ENCODE results near the gene S100Z.

The S100Z gene

GRCh38 chr5:76859591-76860247, 9.9 kb downstream of the S100Z start:
- no peak overlapping the region for H3K4me3 ChIP-seq (replicated peaks in 1 of 2; ENCODE audit: low read depth in 2 of 2, low read length in 2 of 2)
- peak in 1 of 2 donors; percentile 42 for DNase-seq (ENCODE audit: low read depth in 2 of 2)
- TF ChIP-seq, protein P1, sequence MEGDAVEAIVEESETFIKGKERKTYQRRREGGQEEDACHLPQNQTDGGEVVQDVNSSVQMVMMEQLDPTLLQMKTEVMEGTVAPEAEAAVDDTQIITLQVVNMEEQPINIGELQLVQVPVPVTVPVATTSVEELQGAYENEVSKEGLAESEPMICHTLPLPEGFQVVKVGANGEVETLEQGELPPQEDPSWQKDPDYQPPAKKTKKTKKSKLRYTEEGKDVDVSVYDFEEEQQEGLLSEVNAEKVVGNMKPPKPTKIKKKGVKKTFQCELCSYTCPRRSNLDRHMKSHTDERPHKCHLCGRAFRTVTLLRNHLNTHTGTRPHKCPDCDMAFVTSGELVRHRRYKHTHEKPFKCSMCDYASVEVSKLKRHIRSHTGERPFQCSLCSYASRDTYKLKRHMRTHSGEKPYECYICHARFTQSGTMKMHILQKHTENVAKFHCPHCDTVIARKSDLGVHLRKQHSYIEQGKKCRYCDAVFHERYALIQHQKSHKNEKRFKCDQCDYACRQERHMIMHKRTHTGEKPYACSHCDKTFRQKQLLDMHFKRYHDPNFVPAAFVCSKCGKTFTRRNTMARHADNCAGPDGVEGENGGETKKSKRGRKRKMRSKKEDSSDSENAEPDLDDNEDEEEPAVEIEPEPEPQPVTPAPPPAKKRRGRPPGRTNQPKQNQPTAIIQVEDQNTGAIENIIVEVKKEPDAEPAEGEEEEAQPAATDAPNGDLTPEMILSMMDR (IDR thresholded peaks at IDR 0.05; ENCODE audit: low read depth, low read length), result no peak

- DNase-seq (ENCODE audit: low read depth in 2 of 2), result peak; percentile 15 to 39
Observed at GRCh38 chr5:76861612-76862011, 11.8 kb downstream of the S100Z start.

DNA sequence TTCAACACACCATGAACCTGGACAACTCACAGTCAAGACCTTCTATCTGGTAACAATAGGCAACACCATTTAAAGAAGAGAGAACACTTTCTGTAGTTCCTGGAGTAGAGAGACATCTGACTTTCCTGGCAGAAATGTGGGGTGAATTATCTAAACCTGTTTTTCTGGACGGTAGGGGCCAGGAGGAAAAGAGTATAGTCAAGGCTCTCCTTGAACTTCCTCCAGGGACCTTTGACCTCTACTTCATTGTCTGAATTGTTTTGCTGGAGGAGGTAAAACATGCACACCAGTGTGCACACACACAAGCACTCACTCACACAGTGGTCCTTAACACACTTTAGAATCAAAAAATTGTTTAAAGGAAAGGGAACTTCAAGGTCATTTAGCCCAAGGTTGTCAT, 13.2 kb downstream of the S100Z start:
- TF ChIP-seq, protein P1 (IDR thresholded peaks at IDR 0.05; ENCODE audit: low read depth, low read length), result no peak
- no peak overlapping the region for H3K4me3 ChIP-seq (replicated peaks in 1 of 2; ENCODE audit: low read depth in 2 of 2, low read length in 2 of 2)
- DNase-seq (ENCODE audit: low read depth in 2 of 2), result no peak

More at GRCh38 chr5:76861612-76862011, 11.8 kb downstream of the S100Z start:
- H3K4me3 ChIP-seq (replicated peaks in 1 of 2; ENCODE audit: low read depth in 2 of 2, low read length in 2 of 2), result no peak overlapping the region
- TF ChIP-seq, protein P1 (IDR thresholded peaks at IDR 0.05; ENCODE audit: low read depth, low read length), result no peak

- TF ChIP-seq, protein P1 (IDR thresholded peaks at IDR 0.05; ENCODE audit: low read depth, low read length), result no peak
- no peak for DNase-seq (ENCODE audit: low read depth in 2 of 2)
- no peak overlapping the region for H3K4me3 ChIP-seq (replicated peaks in 1 of 2; ENCODE audit: low read depth in 2 of 2, low read length in 2 of 2)
Observed at GRCh38 chr5:76866503-76866902, 16.7 kb downstream of the S100Z start.

DNA sequence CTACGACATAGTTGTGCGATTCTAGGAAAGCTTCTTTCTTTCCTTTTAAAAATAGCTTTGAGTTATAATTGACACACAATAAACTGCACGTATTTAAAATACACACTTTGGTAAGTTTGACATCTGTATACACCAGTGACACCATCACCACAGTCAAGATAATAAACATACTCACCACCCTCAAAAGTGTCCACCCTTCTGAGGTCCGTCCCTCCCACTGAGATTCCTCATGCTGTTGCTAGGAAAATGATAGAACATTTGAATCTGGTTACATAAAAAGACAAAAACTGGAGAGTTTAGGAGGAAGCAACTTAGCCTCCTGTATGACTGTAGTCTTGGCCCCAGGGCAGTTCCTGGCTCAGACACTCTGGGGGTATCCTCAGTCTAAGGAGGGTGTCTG, 17.2 kb downstream of the S100Z start:
- TF ChIP-seq, protein P1 (IDR thresholded peaks at IDR 0.05; ENCODE audit: low read depth, low read length), result no peak
- H3K4me3 ChIP-seq (replicated peaks in 1 of 2; ENCODE audit: low read depth in 2 of 2, low read length in 2 of 2), result no peak overlapping the region
- peak in 1 of 2 donors; percentile 11 for DNase-seq (ENCODE audit: low read depth in 2 of 2)

DNA sequence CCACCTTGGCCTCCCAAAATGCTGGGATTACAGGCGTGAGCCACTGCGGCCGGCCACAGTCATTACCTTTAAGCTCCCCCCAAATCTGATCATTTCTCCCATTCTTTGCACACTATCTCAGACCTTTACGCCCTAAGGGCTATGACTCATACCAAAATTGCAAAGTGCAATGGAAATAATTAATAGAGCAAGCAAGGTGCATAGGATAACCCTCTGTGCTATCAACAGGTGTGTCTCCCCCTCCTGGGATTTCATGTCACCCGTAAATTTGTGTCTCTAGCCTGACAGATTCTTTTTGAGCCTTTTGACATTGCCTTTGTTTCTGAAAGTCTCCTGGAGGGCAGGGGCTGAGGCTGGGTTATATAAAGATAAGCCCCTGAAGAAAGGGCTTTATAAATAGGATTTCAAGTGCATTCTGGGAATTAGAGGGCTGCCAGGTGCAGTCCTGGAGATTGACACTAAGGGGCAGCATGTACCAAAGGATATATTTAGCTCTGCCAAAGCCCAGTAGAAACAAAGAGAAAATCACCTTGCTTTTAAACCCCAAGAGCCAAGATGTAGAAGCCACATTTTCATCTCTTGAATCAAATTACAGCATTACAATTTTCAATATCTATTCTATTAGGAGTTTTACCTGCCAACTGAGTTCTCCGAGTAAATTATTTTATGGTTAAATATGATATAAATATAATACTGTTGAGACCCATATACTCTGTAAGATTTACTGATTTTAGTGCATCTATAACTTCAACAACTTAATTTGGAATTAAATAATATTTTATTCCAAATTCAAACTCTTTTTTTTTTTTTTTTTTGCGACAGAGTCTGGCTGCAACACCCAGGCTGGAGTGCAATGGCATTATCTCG, 18.2 kb downstream of the S100Z start:
- peak; percentile 81 to 87 for DNase-seq (ENCODE audit: low read depth in 2 of 2)
- TF ChIP-seq, protein P1 (IDR thresholded peaks at IDR 0.05; ENCODE audit: low read depth, low read length), result peak; percentile 82
- H3K4me3 ChIP-seq (replicated peaks in 1 of 2; ENCODE audit: low read depth in 2 of 2, low read length in 2 of 2), result no peak overlapping the region

Measured in cardiac fibroblast (primary cell).